Endothelial cell of umbilical vein (primary cell): ENCODE measurements around the gene RAI1. TPM values are rescaled to one million over a fixed set of nuclear protein-coding genes. Genes with fewer than 3 reads are reported as not detected.
"Not testable (repeated sequence)": the region's sequence is repeated elsewhere in the genome, so short reads cannot be mapped to it uniquely, and the experiment has no call there.

Source experiments
- BruUV-seq: library from RNA; stranded (reverse); fragments of 400-500 nt; replicated peaks from 2 replicates; lab custom pipeline; 2021; lab: Mats Ljungman, UMichigan
- CTCF ChIA-PET: fragments of 300-600, 350-600 bp; sonication (Branson Sonifier 250); formaldehyde crosslinking; loops from one replicate; lab custom pipeline; 2021; ENCODE audit warnings: antibody characterized with exemption, inconsistent platforms; lab: Charles Lee
- POLR2A ChIA-PET: fragments of 300-600, 350-600 bp; sonication (Branson Sonifier 250); formaldehyde crosslinking; loops from one replicate; lab custom pipeline; 2021; ENCODE audit warnings: antibody characterized with exemption, inconsistent platforms; lab: Charles Lee
- DNase-seq: peaks from one replicate; pipeline ENCODE4 v3.0.0-alpha.2; 2011; ENCODE audit warnings: low read depth, low spot score
- FAIRE-seq: peaks from 2 replicates; lab custom pipeline; 2011; peaks lifted over from hg19 to GRCh38; lab: Jason Lieb, UNC
- H2AFZ ChIP-seq: 2 replicates; pipeline ENCODE4 v1.6.0; 2012; ENCODE audit warnings: low read depth, low read length, control low read depth, inconsistent platforms
- H3K27ac ChIP-seq: 2 replicates; pipeline ENCODE4 v1.5.1; 2011; ENCODE audit warnings: low read depth, mild to moderate bottlenecking, control low read depth, low read length, moderate library complexity; ENCODE audit not compliant: insufficient read depth
- H3K27me3 ChIP-seq, 2 experiments: 2 replicates each; pipeline versions ENCODE4 v1.6.0 to v1.6.1; 2011; ENCODE audit warnings: low read length in 2 of 2, mixed read lengths in 1 of 2; ENCODE audit not compliant: control insufficient read depth in 2 of 2, insufficient read depth in 2 of 2
- H3K36me3 ChIP-seq, 2 experiments: 2 replicates in 1 of 2; 3 replicates in 1 of 2; pipeline ENCODE4 v1.5.1; 2011; ENCODE audit warnings: low read length in 2 of 2, mild to moderate bottlenecking in 1 of 2, moderate library complexity in 1 of 2; ENCODE audit not compliant: control insufficient read depth in 2 of 2, insufficient read depth in 2 of 2; ENCODE audit errors: extremely low read depth in 1 of 2
- H3K4me1 ChIP-seq: 3 replicates; pipeline ENCODE4 v1.5.1; 2011; ENCODE audit warnings: mild to moderate bottlenecking, low read length; ENCODE audit not compliant: control insufficient read depth, insufficient read depth; ENCODE audit errors: extremely low read depth
- H3K4me2 ChIP-seq: 2 replicates; pipeline ENCODE4 v1.6.1; 2011; ENCODE audit warnings: low read length, control low read depth, mixed read lengths; ENCODE audit not compliant: insufficient read depth
- H3K4me3 ChIP-seq, 3 experiments: fragments of 200-600 bp in 1 of 3; sonication (generic), shearing (Covaris generic) in 1 of 3; replicated peaks in 1 of 3; 2 replicates each; pipeline ENCODE4 v1.5.1; 2011 to 2016; ENCODE audit warnings: control low read depth in 3 of 3, low read length in 3 of 3, mild to moderate bottlenecking in 2 of 3, inconsistent platforms in 1 of 3, low read depth in 1 of 3, moderate library complexity in 1 of 3; ENCODE audit not compliant: insufficient read depth in 1 of 3
- H3K79me2 ChIP-seq: 2 replicates; pipeline ENCODE4 v1.6.0; 2012; ENCODE audit warnings: low read length, inconsistent platforms; ENCODE audit not compliant: control insufficient read depth, insufficient read depth
- H3K9ac ChIP-seq: replicated peaks from 2 replicates; pipeline ENCODE3; 2011; ENCODE audit warnings: low read length, control low read depth; ENCODE audit not compliant: insufficient read depth; ENCODE audit errors: extremely low read depth
- H3K9me1 ChIP-seq: replicated peaks from 3 replicates; pipeline ENCODE4 v1.6.0; 2011; ENCODE audit warnings: mild to moderate bottlenecking, low read length; ENCODE audit not compliant: control insufficient read depth, insufficient read depth; ENCODE audit errors: extremely low read depth
- H3K9me3 ChIP-seq: replicated peaks from 2 replicates; pipeline ENCODE4 v1.5.1; 2012; ENCODE audit warnings: low read length, inconsistent platforms; ENCODE audit not compliant: control insufficient read depth, insufficient read depth
- H4K20me1 ChIP-seq: replicated peaks from 2 replicates; pipeline ENCODE3; 2011; ENCODE audit warnings: mild to moderate bottlenecking, low read length; ENCODE audit not compliant: control insufficient read depth, insufficient read depth; ENCODE audit errors: extremely low read depth
- CTCF ChIP-seq, 2 donors: IDR thresholded peaks; 1 replicate in 1 of 2; 2 replicates in 1 of 2; pipeline ENCODE4 v1.5.1; 2011; ENCODE audit warnings: low read length in 2 of 2, mild to moderate bottlenecking in 2 of 2, moderate library complexity in 2 of 2, control low read depth in 1 of 2, inconsistent platforms in 1 of 2, low read depth in 1 of 2; ENCODE audit not compliant: insufficient read depth in 1 of 2; ENCODE audit errors: extremely low read depth in 1 of 2
- POLR2AphosphoS5 ChIP-seq: IDR thresholded peaks from 2 replicates; pipeline ENCODE4 v1.6.1; 2012; ENCODE audit warnings: low read depth, mild to moderate bottlenecking, control low read depth, low read length, moderate library complexity; ENCODE audit not compliant: insufficient read depth
- dilution Hi-C: fragments of 300-500 bp; cut with MboI; formaldehyde crosslinking; loops from one replicate; pipeline ENCODE4 v1.15.0; 2019; ENCODE audit warnings: low sequenced_read_pairs; ENCODE audit not compliant: extremely low pct_ligation_motif_present
- intact Hi-C: fragments of 100-400 bp; cut with micrococcal nuclease; formaldehyde crosslinking; loops from one replicate; pipeline ENCODE4 v1.10.0; 2022
- polyA plus RNA-seq, 4 experiments: library from polyadenylated mRNA; depleted of rRNA in 3 of 4; stranded (reverse) in 3 of 4; unstranded in 1 of 4; fragments of >200 nt; gene quantifications; 2 replicates each; pipeline versions ENCODE4 v1.2.1 to v1.2.3, GENCODE V29; 2011 to 2012; ENCODE audit warnings: missing spikeins in 1 of 4
- total RNA-seq: library from RNA; stranded (reverse); gene quantifications from 2 replicates; pipeline ENCODE4 v1.2.3, GENCODE V29; 2021

The RAI1 gene
- total and polyA plus RNA-seq, 2 donors (not counting 3 experiments of a cell fraction or from before 2014, with no cell fraction given), result 7.8 to 43.3 TPM

- FAIRE-seq, result no peak
- no peak for TF ChIP-seq CTCF (IDR thresholded peaks at IDR 0.05; ENCODE audit: extremely low read depth in 1 of 2, insufficient read depth in 1 of 2, low read depth in 1 of 2, low read length in 2 of 2)
- TF ChIP-seq POLR2AphosphoS5, result no peak
- Histone ChIP-seq H3K9me3 (no peaks in the 10 kb centered on the region), H3K9me1 (no peaks in the 10 kb centered on the region), H2AFZ (no peak overlapping the region), H3K4me1 (peaks cover 52% of the 10 kb centered on the region), H4K20me1 (no peaks in the 10 kb centered on the region), H3K36me3 (no peaks in the 10 kb centered on the region), H3K27me3 (no peaks in the 10 kb centered on the region), H3K79me2 (peaks cover 85% of the 10 kb centered on the region), H3K9ac (no peak overlapping the region), H3K4me3 (no peak overlapping the region), H3K27ac (no peak overlapping the region), H3K4me2 (no peak overlapping the region)
- no TSS peak for BruUV-seq
- DNase-seq, result no peak
- intact Hi-C loops (no loop called here), dilution Hi-C loops (no loop called here)
- CTCF ChIA-PET, result no interaction called here
- POLR2A ChIA-PET, result no interaction called here
Measured at GRCh38 chr17:17689312-17689711, 8.1 kb downstream of the RAI1 start.

GRCh38 chr17:17690233-17690632, 9.0 kb downstream of the RAI1 start:
- H3K4me1 ChIP-seq, result peaks cover 54% of the 10 kb centered on the region
- H3K27ac ChIP-seq, BruUV-seq, H3K9me3 ChIP-seq, H3K9ac ChIP-seq, FAIRE-seq, POLR2A ChIA-PET, intact Hi-C loops, H3K9me1 ChIP-seq, DNase-seq, H3K4me3 ChIP-seq, H3K27me3 ChIP-seq, H4K20me1 ChIP-seq, H3K4me2 ChIP-seq, dilution Hi-C loops, H2AFZ ChIP-seq, H3K36me3 ChIP-seq: not testable (repeated sequence)
- H3K79me2 ChIP-seq, result peaks cover 80% of the 10 kb centered on the region
- CTCF ChIA-PET, result interaction anchor here (1.1 to 1.2 kb wide), 2 partner anchors 45 to 84 kb away, joined by 3 read pairs; no protein-coding TSS in a partner anchor
